ENCODE measurements around the gene AFG3L2. TPM values are rescaled to one million over a fixed set of nuclear protein-coding genes. Genes with fewer than 3 reads are reported as not detected.

The AFG3L2 gene
- total and polyA plus RNA-seq, 4 donors, result 22.5 to 55.4 (median 27.6) TPM

DNA sequence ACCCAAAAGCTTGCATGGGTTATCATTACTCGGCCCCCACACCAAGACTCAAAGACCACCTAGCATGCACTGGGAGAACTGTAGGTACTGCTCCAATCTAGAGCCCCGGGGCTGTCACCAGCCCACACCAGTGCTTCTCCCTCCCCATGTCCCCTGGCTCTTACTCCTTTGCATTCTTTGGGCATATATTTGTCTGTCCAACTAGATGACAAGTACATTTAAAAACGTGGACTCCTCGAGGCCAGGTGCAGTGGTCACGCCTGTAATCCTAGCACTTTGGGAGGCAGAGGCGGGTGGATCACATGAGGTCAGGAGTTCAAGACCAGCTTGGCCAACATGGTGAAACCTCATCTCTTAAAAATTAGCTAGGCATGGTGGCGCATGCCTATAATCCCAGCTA, 7.8 kb downstream of the AFG3L2 start (continued):
- TF ChIP-seq YY1 (IDR thresholded peaks at IDR 0.05) (no peak), RAD21 (IDR thresholded peaks at IDR 0.05) (no peak), NR2F2 (IDR thresholded peaks at IDR 0.05) (no peak), FOXA2 (IDR thresholded peaks at IDR 0.05) (no peak)

DNA sequence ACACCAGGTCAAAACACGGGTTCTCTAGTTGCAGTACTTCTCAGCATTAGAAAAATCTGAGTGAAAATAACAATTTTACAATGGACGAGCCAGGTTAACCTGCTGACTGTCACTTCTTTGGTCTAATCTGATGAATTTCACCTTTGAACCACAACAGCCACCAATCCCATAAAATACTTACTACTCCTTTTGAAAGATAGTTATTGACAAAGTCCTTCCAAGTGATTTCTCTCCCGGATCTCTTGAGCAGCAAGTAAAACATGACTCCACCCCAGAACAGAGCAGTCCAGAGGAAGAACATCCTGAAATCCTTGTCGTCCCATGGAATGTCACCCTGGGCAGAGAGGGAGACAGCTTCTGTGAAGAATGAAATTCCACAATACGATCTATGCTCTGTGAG, 10.2 kb downstream of the AFG3L2 start:
- TF ChIP-seq FOXA2 (IDR thresholded peaks at IDR 0.05) (no peak), RAD21 (IDR thresholded peaks at IDR 0.05) (no peak), EGR1 (IDR thresholded peaks at IDR 0.05; ENCODE audit: low read depth in 2 of 2) (no peak), TAF1 (conservative IDR thresholded peaks at IDR 0.05) (no peak)
- TF ChIP-seq, protein P1, sequence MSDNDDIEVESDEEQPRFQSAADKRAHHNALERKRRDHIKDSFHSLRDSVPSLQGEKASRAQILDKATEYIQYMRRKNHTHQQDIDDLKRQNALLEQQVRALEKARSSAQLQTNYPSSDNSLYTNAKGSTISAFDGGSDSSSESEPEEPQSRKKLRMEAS (IDR thresholded peaks at IDR 0.05), result no peak

DNA sequence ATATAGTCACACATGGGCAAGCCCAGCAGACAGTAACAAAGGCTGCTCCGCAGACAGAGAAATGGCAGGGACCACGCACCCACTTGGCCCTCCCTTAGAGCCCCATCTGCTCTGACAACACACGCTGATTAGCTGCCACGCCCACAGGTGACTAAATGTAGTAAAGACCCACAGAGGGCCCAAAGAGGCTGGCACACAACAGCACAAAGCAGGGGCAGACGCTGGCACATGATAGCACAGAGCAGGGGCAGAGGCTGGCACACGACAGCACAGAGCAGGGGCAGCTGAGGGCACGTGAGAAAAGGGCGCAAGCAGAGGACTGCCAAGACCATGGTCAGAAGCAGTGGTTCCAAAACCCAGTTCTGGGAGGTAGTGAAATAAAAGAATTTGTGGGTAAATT, 10.6 kb downstream of the AFG3L2 start:
- Histone ChIP-seq H3K4me1 (ENCODE audit: control insufficient read depth in 4 of 4, insufficient read depth in 4 of 4, low read length in 3 of 4) (no peaks in the 10 kb centered on the region), H3K9ac (ENCODE audit: low read depth in 1 of 2, low read length in 2 of 2) (no peak overlapping the region), H3K27ac (ENCODE audit: low read depth in 1 of 2, low read length in 2 of 2) (no peak overlapping the region), H3K9me3 (ENCODE audit: control insufficient read depth in 4 of 4, low read length in 3 of 4) (no peaks in the 10 kb centered on the region), H3K27me3 (ENCODE audit: control insufficient read depth in 4 of 4, insufficient read depth in 4 of 4, low read length in 3 of 4) (no peaks in the 10 kb centered on the region), H3K4me3 (ENCODE audit: low read depth in 1 of 3, low read length in 3 of 3) (no peak overlapping the region), H3K36me3 (ENCODE audit: control insufficient read depth in 4 of 4, insufficient read depth in 3 of 4, low read depth in 1 of 4, low read length in 3 of 4) (peaks cover 6 to 56% (median 40%) of the 10 kb centered on the region in 4 donors)
- TF ChIP-seq, protein P2, sequence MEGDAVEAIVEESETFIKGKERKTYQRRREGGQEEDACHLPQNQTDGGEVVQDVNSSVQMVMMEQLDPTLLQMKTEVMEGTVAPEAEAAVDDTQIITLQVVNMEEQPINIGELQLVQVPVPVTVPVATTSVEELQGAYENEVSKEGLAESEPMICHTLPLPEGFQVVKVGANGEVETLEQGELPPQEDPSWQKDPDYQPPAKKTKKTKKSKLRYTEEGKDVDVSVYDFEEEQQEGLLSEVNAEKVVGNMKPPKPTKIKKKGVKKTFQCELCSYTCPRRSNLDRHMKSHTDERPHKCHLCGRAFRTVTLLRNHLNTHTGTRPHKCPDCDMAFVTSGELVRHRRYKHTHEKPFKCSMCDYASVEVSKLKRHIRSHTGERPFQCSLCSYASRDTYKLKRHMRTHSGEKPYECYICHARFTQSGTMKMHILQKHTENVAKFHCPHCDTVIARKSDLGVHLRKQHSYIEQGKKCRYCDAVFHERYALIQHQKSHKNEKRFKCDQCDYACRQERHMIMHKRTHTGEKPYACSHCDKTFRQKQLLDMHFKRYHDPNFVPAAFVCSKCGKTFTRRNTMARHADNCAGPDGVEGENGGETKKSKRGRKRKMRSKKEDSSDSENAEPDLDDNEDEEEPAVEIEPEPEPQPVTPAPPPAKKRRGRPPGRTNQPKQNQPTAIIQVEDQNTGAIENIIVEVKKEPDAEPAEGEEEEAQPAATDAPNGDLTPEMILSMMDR (IDR thresholded peaks at IDR 0.05; ENCODE audit: low read depth, low read length, missing input control), result no peak
- no peak for TF ChIP-seq EGR1 (IDR thresholded peaks at IDR 0.05; ENCODE audit: low read depth in 2 of 2)
- no peak for TF ChIP-seq RXRA (IDR thresholded peaks at IDR 0.05)
- TF ChIP-seq, protein P3, sequence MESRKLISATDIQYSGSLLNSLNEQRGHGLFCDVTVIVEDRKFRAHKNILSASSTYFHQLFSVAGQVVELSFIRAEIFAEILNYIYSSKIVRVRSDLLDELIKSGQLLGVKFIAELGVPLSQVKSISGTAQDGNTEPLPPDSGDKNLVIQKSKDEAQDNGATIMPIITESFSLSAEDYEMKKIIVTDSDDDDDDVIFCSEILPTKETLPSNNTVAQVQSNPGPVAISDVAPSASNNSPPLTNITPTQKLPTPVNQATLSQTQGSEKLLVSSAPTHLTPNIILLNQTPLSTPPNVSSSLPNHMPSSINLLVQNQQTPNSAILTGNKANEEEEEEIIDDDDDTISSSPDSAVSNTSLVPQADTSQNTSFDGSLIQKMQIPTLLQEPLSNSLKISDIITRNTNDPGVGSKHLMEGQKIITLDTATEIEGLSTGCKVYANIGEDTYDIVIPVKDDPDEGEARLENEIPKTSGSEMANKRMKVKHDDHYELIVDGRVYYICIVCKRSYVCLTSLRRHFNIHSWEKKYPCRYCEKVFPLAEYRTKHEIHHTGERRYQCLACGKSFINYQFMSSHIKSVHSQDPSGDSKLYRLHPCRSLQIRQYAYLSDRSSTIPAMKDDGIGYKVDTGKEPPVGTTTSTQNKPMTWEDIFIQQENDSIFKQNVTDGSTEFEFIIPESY (IDR thresholded peaks at IDR 0.05), result no peak
- TF ChIP-seq RAD21 (IDR thresholded peaks at IDR 0.05), result no peak
- no peak for TF ChIP-seq TAF1 (conservative IDR thresholded peaks at IDR 0.05)
- TF ChIP-seq JUND (IDR thresholded peaks at IDR 0.05), result no peak
- no peak for TF ChIP-seq FOXA2 (IDR thresholded peaks at IDR 0.05)
- TF ChIP-seq YY1 (IDR thresholded peaks at IDR 0.05), result no peak
- TF ChIP-seq HNF4G (IDR thresholded peaks at IDR 0.05), result no peak
- TF ChIP-seq, protein P4, sequence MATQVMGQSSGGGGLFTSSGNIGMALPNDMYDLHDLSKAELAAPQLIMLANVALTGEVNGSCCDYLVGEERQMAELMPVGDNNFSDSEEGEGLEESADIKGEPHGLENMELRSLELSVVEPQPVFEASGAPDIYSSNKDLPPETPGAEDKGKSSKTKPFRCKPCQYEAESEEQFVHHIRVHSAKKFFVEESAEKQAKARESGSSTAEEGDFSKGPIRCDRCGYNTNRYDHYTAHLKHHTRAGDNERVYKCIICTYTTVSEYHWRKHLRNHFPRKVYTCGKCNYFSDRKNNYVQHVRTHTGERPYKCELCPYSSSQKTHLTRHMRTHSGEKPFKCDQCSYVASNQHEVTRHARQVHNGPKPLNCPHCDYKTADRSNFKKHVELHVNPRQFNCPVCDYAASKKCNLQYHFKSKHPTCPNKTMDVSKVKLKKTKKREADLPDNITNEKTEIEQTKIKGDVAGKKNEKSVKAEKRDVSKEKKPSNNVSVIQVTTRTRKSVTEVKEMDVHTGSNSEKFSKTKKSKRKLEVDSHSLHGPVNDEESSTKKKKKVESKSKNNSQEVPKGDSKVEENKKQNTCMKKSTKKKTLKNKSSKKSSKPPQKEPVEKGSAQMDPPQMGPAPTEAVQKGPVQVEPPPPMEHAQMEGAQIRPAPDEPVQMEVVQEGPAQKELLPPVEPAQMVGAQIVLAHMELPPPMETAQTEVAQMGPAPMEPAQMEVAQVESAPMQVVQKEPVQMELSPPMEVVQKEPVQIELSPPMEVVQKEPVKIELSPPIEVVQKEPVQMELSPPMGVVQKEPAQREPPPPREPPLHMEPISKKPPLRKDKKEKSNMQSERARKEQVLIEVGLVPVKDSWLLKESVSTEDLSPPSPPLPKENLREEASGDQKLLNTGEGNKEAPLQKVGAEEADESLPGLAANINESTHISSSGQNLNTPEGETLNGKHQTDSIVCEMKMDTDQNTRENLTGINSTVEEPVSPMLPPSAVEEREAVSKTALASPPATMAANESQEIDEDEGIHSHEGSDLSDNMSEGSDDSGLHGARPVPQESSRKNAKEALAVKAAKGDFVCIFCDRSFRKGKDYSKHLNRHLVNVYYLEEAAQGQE (IDR thresholded peaks at IDR 0.05), result no peak
- TF ChIP-seq, protein P1 (IDR thresholded peaks at IDR 0.05), result no peak
- TF ChIP-seq FOXA1 (IDR thresholded peaks at IDR 0.05), result no peak
- no peak for TF ChIP-seq HNF4A (conservative IDR thresholded peaks at IDR 0.05)
- no peak for TF ChIP-seq SP1 (IDR thresholded peaks at IDR 0.05)
- TF ChIP-seq GABPA (IDR thresholded peaks at IDR 0.05 in 1 of 2, conservative IDR thresholded peaks at IDR 0.05 in 1 of 2), result no peak
- no peak for DNase-seq (ENCODE audit: low spot score)
- 96% methylated on average over 8 of the region's 8 CpGs for WGBS

More for the DNA sequence above, 10.2 kb downstream of the AFG3L2 start:
- no peaks in the 10 kb centered on the region for H3K27me3 ChIP-seq (ENCODE audit: control insufficient read depth in 4 of 4, insufficient read depth in 4 of 4, low read length in 3 of 4)
- no peaks in the 10 kb centered on the region for H3K9me3 ChIP-seq (ENCODE audit: control insufficient read depth in 4 of 4, low read length in 3 of 4)
- peaks cover 0 to under 1% (median 0%) of the 10 kb centered on the region in 4 donors for H3K4me1 ChIP-seq (ENCODE audit: control insufficient read depth in 4 of 4, insufficient read depth in 4 of 4, low read length in 3 of 4)
- peaks cover 6 to 54% (median 39%) of the 10 kb centered on the region in 4 donors for H3K36me3 ChIP-seq (ENCODE audit: control insufficient read depth in 4 of 4, insufficient read depth in 3 of 4, low read depth in 1 of 4, low read length in 3 of 4)
- DNase-seq (ENCODE audit: low spot score), result no peak
- no peak overlapping the region for H3K27ac ChIP-seq (ENCODE audit: low read depth in 1 of 2, low read length in 2 of 2)
- H3K4me3 ChIP-seq (ENCODE audit: low read depth in 1 of 3, low read length in 3 of 3), result no peak overlapping the region
- WGBS, result 87% methylated on average over 5 of the region's 5 CpGs
- H3K9ac ChIP-seq (ENCODE audit: low read depth in 1 of 2, low read length in 2 of 2), result no peak overlapping the region
